ENCODE results near the gene MGAT4B. TPM values are rescaled to one million over a fixed set of nuclear protein-coding genes. Genes with fewer than 3 reads are reported as not detected.

The MGAT4B gene
- total RNA-seq, 6 experiments from 2014 or later = 151 to 259 (median 181) TPM

- no peaks in the 10 kb centered on the region for H3K27me3 ChIP-seq
- TF ChIP-seq, protein P1, sequence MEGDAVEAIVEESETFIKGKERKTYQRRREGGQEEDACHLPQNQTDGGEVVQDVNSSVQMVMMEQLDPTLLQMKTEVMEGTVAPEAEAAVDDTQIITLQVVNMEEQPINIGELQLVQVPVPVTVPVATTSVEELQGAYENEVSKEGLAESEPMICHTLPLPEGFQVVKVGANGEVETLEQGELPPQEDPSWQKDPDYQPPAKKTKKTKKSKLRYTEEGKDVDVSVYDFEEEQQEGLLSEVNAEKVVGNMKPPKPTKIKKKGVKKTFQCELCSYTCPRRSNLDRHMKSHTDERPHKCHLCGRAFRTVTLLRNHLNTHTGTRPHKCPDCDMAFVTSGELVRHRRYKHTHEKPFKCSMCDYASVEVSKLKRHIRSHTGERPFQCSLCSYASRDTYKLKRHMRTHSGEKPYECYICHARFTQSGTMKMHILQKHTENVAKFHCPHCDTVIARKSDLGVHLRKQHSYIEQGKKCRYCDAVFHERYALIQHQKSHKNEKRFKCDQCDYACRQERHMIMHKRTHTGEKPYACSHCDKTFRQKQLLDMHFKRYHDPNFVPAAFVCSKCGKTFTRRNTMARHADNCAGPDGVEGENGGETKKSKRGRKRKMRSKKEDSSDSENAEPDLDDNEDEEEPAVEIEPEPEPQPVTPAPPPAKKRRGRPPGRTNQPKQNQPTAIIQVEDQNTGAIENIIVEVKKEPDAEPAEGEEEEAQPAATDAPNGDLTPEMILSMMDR (IDR thresholded peaks at IDR 0.05) = no peak
- TF ChIP-seq POLR2A (IDR thresholded peaks at IDR 0.05) = no peak
- H3K36me3 ChIP-seq = peaks cover 0 to 31% (median 6%) of the 10 kb centered on the region in 4 donors
- WGBS (ENCODE audit: insufficient coverage, low coverage, low lambda C conversion rate, missing lambda C conversion rate) = 87% methylated on average over 4 of the region's 5 CpGs
- H3K27ac ChIP-seq = no peak overlapping the region
- H3K9me3 ChIP-seq = no peaks in the 10 kb centered on the region
- intact Hi-C loops (cut with DNase I) = no loop called here
- no peak for DNase-seq
- no peaks in the 10 kb centered on the region for H3K4me1 ChIP-seq
- ATAC-seq = no peak
- H3K4me3 ChIP-seq = no peak overlapping the region
These were observed 28.1 kb downstream of the MGAT4B start for GRCh38 chr5:179778591-179778990.

DNA sequence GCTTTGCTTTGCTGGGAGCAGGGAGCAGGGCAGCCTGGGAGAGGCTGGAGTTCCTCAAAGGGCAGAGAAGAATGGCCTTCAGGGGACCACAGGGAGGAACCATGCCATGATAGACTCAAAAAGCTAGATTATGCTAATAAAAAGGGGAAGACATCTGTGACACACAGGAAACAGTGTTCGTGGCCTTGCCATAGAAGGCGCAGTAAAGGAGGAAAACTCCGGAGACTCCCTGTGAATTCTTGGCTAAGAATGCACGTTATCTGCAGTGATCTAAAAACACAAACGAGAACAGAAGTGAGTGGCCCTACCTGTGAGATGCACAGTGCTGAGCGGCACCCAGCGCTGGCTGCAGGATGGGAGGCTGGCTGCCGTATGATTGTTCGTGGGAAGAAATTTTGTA, 28.8 kb downstream of the MGAT4B start:
- DNase-seq (no peak), ATAC-seq (peak in 3 of 4 donors; percentile 34 to 54 (median 34))
- Histone ChIP-seq H3K27ac (no peak overlapping the region), H3K27me3 (no peaks in the 10 kb centered on the region), H3K4me1 (no peaks in the 10 kb centered on the region), H3K36me3 (peaks cover 0 to 37% (median 6%) of the 10 kb centered on the region in 4 donors), H3K9me3 (no peaks in the 10 kb centered on the region), H3K4me3 (no peak overlapping the region)
- whole genome bisulfite sequencing (ENCODE audit: insufficient coverage, low coverage, low lambda C conversion rate, missing lambda C conversion rate) = 65% methylated on average over 9 of the region's 9 CpGs
- TF ChIP-seq, protein P1 (IDR thresholded peaks at IDR 0.05) = no peak
- no peak for TF ChIP-seq POLR2A (IDR thresholded peaks at IDR 0.05)
- intact Hi-C loops (cut with DNase I) = no loop called here

- 87% methylated on average over 7 of the region's 10 CpGs for WGBS (ENCODE audit: insufficient coverage, low coverage, low lambda C conversion rate, missing lambda C conversion rate)
- DNase-seq (no peak), ATAC-seq (no peak)
- no peaks in the 10 kb centered on the region for H3K4me1 ChIP-seq
- no peaks in the 10 kb centered on the region for H3K9me3 ChIP-seq
- no peaks in the 10 kb centered on the region for H3K27me3 ChIP-seq
- TF ChIP-seq POLR2A (IDR thresholded peaks at IDR 0.05) = no peak
- TF ChIP-seq, protein P1 (IDR thresholded peaks at IDR 0.05) = no peak
- H3K27ac ChIP-seq = no peak overlapping the region
- no peak overlapping the region for H3K4me3 ChIP-seq
- peaks cover 0 to 42% (median 6%) of the 10 kb centered on the region in 4 donors for H3K36me3 ChIP-seq
- intact Hi-C loops (cut with DNase I) = no loop called here
These were observed 29.2 kb downstream of the MGAT4B start for GRCh38 chr5:179777456-179777855.

DNA sequence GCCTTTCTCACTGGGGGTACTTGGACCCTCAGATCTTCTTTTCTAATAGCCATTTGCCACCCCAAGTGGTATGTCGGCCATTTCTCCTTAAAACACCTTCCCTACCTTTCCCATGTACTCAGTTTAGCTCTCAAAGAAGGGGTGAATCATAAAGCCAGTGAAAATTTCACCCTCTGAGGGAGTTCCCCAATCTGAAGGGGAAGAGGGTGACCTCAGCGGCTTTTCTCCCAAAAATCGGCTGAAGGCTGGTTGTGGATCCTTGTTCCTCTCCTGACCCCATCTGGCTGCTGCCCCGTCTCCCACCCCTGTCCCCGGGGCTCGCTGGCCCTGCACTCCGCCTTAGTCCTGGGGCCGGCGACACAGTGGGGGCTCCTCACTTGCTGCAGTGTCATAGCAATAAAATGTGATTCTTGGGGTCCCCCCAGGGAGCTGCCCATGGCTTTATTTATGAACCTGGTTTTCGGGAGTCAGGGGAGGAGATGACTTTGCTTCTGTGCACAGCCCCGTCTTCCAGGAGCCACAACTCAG, 30.2 kb downstream of the MGAT4B start:
- 88% methylated on average over 8 of the region's 11 CpGs for WGBS (ENCODE audit: insufficient coverage, low coverage, low lambda C conversion rate, missing lambda C conversion rate)
- Histone ChIP-seq H3K27ac (no peak overlapping the region), H3K4me3 (no peak overlapping the region), H3K36me3 (peaks cover 0 to 52% (median 13%) of the 10 kb centered on the region in 4 donors), H3K27me3 (no peaks in the 10 kb centered on the region), H3K4me1 (no peaks in the 10 kb centered on the region), H3K9me3 (no peaks in the 10 kb centered on the region)
- TF ChIP-seq, protein P1 (IDR thresholded peaks at IDR 0.05) = no peak
- TF ChIP-seq POLR2A (IDR thresholded peaks at IDR 0.05) = no peak
- peak in 1 of 4 donors; percentile 21 for ATAC-seq
- intact Hi-C loops (cut with DNase I) = no loop called here
- no peak for DNase-seq
